ENCODE results near the gene NEURL1. TPM values are rescaled to one million over a fixed set of nuclear protein-coding genes. Genes with fewer than 3 reads are reported as not detected.

The NEURL1 gene
- total and polyA plus RNA-seq, 10 of the 15 experiments (the other 5 are each of a cell fraction or from before 2014, with no cell fraction given) = 0.02 to 0.05 (median 0.05) TPM; not detected in 6

DNA sequence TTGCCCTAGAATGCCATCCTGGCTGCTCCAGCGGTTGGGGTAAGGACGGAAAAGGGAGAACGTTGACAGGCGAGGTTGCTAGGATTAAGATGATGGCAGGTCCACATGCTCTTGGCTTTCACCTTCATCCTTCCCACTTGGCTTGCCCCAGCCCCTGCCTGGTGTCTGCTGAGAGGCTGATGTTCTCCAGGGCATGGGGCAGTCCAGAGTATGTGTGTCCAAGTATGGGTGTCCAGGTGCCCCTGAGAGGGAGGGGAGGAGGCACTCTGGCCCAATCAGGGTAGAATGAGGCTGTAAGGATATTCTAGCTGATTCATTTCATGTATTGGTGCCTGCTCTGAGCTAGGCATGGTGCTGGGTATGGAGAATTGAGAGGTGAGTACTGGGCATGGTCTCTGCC lies 12.6 kb downstream of the NEURL1 start:
- H3K79me2 ChIP-seq (ENCODE audit: control insufficient read depth, insufficient read depth, low read length) = no peaks in the 10 kb centered on the region
- FAIRE-seq (no peak), DNase-seq (ENCODE audit: low read depth, low spot score) (no peak), ATAC-seq (no peak)
- no peaks in the 10 kb centered on the region for H3K9me3 ChIP-seq (replicated peaks; ENCODE audit: control insufficient read depth, insufficient read depth, low read length)
- no peak overlapping the region for H3K27ac ChIP-seq (ENCODE audit: control insufficient read depth, insufficient read depth)
- POLR2A ChIA-PET = no interaction called here
- intact Hi-C loops (cut with micrococcal nuclease; ENCODE audit: unreplicated experiment) = no loop called here
- 87% methylated on average over 3 of the region's 4 CpGs for WGBS (ENCODE audit: insufficient coverage, insufficient replicate concordance, low lambda C conversion rate, missing lambda C conversion rate)
- in situ Hi-C loops (cut with MboI) = no loop called here
- peaks cover 6% of the 10 kb centered on the region for H3K4me1 ChIP-seq (ENCODE audit: control insufficient read depth, insufficient read depth, low read length)
- H4K20me1 ChIP-seq (ENCODE audit: control insufficient read depth, insufficient read depth) = no peaks in the 10 kb centered on the region
- no peak overlapping the region for H3K4me3 ChIP-seq
- BruUV-seq (replicated peaks) = no TSS peak
- SMC1A ChIA-PET (ENCODE audit: uncharacterized antibody, unreplicated experiment) = interaction anchor here (0.6 kb wide), 1 partner anchor 799 kb away, joined by 3 read pairs; no protein-coding TSS in a partner anchor
- TF ChIP-seq RAD21 (IDR thresholded peaks at IDR 0.05; ENCODE audit: insufficient read depth, low read depth, low read length) (no peak), SMAD5 (IDR thresholded peaks at IDR 0.05; ENCODE audit: low read depth) (no peak), CBX5 (IDR thresholded peaks at IDR 0.05; ENCODE audit: low read depth) (no peak), POU2F2 (IDR thresholded peaks at IDR 0.05; ENCODE audit: borderline replicate concordance, low read depth, low read length) (no peak), EGR1 (IDR thresholded peaks at IDR 0.05; ENCODE audit: borderline replicate concordance in 1 of 2, low read depth in 2 of 2, low read length in 2 of 2) (no peak), NR2C1 (IDR thresholded peaks at IDR 0.05) (no peak)
- TF ChIP-seq, protein P1, sequence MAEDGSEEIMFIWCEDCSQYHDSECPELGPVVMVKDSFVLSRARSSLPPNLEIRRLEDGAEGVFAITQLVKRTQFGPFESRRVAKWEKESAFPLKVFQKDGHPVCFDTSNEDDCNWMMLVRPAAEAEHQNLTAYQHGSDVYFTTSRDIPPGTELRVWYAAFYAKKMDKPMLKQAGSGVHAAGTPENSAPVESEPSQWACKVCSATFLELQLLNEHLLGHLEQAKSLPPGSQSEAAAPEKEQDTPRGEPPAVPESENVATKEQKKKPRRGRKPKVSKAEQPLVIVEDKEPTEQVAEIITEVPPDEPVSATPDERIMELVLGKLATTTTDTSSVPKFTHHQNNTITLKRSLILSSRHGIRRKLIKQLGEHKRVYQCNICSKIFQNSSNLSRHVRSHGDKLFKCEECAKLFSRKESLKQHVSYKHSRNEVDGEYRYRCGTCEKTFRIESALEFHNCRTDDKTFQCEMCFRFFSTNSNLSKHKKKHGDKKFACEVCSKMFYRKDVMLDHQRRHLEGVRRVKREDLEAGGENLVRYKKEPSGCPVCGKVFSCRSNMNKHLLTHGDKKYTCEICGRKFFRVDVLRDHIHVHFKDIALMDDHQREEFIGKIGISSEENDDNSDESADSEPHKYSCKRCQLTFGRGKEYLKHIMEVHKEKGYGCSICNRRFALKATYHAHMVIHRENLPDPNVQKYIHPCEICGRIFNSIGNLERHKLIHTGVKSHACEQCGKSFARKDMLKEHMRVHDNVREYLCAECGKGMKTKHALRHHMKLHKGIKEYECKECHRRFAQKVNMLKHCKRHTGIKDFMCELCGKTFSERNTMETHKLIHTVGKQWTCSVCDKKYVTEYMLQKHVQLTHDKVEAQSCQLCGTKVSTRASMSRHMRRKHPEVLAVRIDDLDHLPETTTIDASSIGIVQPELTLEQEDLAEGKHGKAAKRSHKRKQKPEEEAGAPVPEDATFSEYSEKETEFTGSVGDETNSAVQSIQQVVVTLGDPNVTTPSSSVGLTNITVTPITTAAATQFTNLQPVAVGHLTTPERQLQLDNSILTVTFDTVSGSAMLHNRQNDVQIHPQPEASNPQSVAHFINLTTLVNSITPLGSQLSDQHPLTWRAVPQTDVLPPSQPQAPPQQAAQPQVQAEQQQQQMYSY (CRISPR knock-in tag; IDR thresholded peaks at IDR 0.05) = no peak
- TF ChIP-seq, protein P2, sequence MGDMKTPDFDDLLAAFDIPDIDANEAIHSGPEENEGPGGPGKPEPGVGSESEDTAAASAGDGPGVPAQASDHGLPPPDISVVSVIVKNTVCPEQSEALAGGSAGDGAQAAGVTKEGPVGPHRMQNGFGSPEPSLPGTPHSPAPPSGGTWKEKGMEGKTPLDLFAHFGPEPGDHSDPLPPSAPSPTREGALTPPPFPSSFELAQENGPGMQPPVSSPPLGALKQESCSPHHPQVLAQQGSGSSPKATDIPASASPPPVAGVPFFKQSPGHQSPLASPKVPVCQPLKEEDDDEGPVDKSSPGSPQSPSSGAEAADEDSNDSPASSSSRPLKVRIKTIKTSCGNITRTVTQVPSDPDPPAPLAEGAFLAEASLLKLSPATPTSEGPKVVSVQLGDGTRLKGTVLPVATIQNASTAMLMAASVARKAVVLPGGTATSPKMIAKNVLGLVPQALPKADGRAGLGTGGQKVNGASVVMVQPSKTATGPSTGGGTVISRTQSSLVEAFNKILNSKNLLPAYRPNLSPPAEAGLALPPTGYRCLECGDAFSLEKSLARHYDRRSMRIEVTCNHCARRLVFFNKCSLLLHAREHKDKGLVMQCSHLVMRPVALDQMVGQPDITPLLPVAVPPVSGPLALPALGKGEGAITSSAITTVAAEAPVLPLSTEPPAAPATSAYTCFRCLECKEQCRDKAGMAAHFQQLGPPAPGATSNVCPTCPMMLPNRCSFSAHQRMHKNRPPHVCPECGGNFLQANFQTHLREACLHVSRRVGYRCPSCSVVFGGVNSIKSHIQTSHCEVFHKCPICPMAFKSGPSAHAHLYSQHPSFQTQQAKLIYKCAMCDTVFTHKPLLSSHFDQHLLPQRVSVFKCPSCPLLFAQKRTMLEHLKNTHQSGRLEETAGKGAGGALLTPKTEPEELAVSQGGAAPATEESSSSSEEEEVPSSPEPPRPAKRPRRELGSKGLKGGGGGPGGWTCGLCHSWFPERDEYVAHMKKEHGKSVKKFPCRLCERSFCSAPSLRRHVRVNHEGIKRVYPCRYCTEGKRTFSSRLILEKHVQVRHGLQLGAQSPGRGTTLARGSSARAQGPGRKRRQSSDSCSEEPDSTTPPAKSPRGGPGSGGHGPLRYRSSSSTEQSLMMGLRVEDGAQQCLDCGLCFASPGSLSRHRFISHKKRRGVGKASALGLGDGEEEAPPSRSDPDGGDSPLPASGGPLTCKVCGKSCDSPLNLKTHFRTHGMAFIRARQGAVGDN (IDR thresholded peaks at IDR 0.05) = no peak
- CTCF ChIA-PET = interaction anchor here (1.4 kb wide), 1 partner anchor 87 kb away, joined by 5 read pairs; no protein-coding TSS in a partner anchor
- peaks cover 0 to under 1% of the 10 kb centered on the region in 2 experiments; a peak in 2 of 4 replicates for H3K27me3 ChIP-seq (replicated peaks in 1 of 2; ENCODE audit: control insufficient read depth in 2 of 2, insufficient read depth in 2 of 2, low read length in 1 of 2)
- H3K36me3 ChIP-seq (ENCODE audit: control insufficient read depth in 2 of 2, insufficient read depth in 2 of 2, low read length in 1 of 2) = no peaks in the 10 kb centered on the region
- H3K4me2 ChIP-seq (ENCODE audit: control insufficient read depth, insufficient read depth) = no peak overlapping the region
- H2AFZ ChIP-seq (ENCODE audit: control insufficient read depth, low read depth, low read length) = no peak overlapping the region
- RAD21 ChIA-PET (ENCODE audit: unreplicated experiment) = interaction anchor here (1.3 kb wide), 1 partner anchor 10 kb away, joined by 4 read pairs; no protein-coding TSS in a partner anchor
- H3K9ac ChIP-seq (ENCODE audit: control insufficient read depth, insufficient read depth, low read length) = no peak overlapping the region

Data from GM12878 (cell line).